ENCODE data around the gene NHS. TPM values are rescaled to one million over a fixed set of nuclear protein-coding genes. Genes with fewer than 3 reads are reported as not detected.

NHS gene
- polyA plus RNA-seq, 3 donors: 19.5 to 29.2 (median 21.9) TPM

- DNase-seq (ENCODE audit: extremely low read depth in 1 of 11, low read depth in 9 of 11, low spot score in 4 of 11): no peak
Observed at GRCh38 chrX:17395154-17395553, 20.2 kb downstream of the NHS start.

- no peak for DNase-seq (ENCODE audit: extremely low read depth in 1 of 11, low read depth in 9 of 11, low spot score in 4 of 11)
Observed at GRCh38 chrX:17397074-17397473, 22.1 kb downstream of the NHS start.

GRCh38 chrX:17403189-17403691 is 28.2 kb downstream of the NHS start:
- DNase-seq (ENCODE audit: extremely low read depth in 1 of 11, low read depth in 9 of 11, low spot score in 4 of 11): no peak

- DNase-seq (ENCODE audit: extremely low read depth in 1 of 11, low read depth in 9 of 11, low spot score in 4 of 11): no peak
Observed at GRCh38 chrX:17403972-17404371, 29.0 kb downstream of the NHS start.

GRCh38 chrX:17405225-17405969 is 30.4 kb downstream of the NHS start:
- no peak for DNase-seq (ENCODE audit: extremely low read depth in 1 of 11, low read depth in 9 of 11, low spot score in 4 of 11)

- DNase-seq (ENCODE audit: extremely low read depth in 1 of 11, low read depth in 9 of 11, low spot score in 4 of 11): no peak
Observed at GRCh38 chrX:17409566-17410290, 34.7 kb downstream of the NHS start.

- no peak for DNase-seq (ENCODE audit: extremely low read depth in 1 of 11, low read depth in 9 of 11, low spot score in 4 of 11)
Observed at GRCh38 chrX:17410651-17411050, 35.7 kb downstream of the NHS start.

GRCh38 chrX:17411205-17411604 is 36.2 kb downstream of the NHS start:
- no peak for DNase-seq (ENCODE audit: extremely low read depth in 1 of 11, low read depth in 9 of 11, low spot score in 4 of 11)

GRCh38 chrX:17412692-17413091 is 37.7 kb downstream of the NHS start:
- no peak for DNase-seq (ENCODE audit: extremely low read depth in 1 of 11, low read depth in 9 of 11, low spot score in 4 of 11)

GRCh38 chrX:17413228-17413627 is 38.2 kb downstream of the NHS start:
- DNase-seq (ENCODE audit: extremely low read depth in 1 of 11, low read depth in 9 of 11, low spot score in 4 of 11): no peak

GRCh38 chrX:17414027-17414658 is 39.1 kb downstream of the NHS start:
- no peak for DNase-seq (ENCODE audit: extremely low read depth in 1 of 11, low read depth in 9 of 11, low spot score in 4 of 11)

GRCh38 chrX:17414839-17415238 is 39.8 kb downstream of the NHS start:
- DNase-seq (ENCODE audit: extremely low read depth in 1 of 11, low read depth in 9 of 11, low spot score in 4 of 11): no peak

- DNase-seq (ENCODE audit: extremely low read depth in 1 of 11, low read depth in 9 of 11, low spot score in 4 of 11): no peak
Observed at GRCh38 chrX:17415242-17415810, 40.3 kb downstream of the NHS start.

GRCh38 chrX:17417372-17417771 is 42.4 kb downstream of the NHS start:
- no peak for DNase-seq (ENCODE audit: extremely low read depth in 1 of 11, low read depth in 9 of 11, low spot score in 4 of 11)

GRCh38 chrX:17425136-17425535 is 50.1 kb downstream of the NHS start:
- no peak for DNase-seq (ENCODE audit: extremely low read depth in 1 of 11, low read depth in 9 of 11, low spot score in 4 of 11)

- DNase-seq (ENCODE audit: extremely low read depth in 1 of 11, low read depth in 9 of 11, low spot score in 4 of 11): no peak
Observed at GRCh38 chrX:17425551-17425950, 50.6 kb downstream of the NHS start.

GRCh38 chrX:17431171-17431570 is 56.2 kb downstream of the NHS start:
- no peak for DNase-seq (ENCODE audit: extremely low read depth in 1 of 11, low read depth in 9 of 11, low spot score in 4 of 11)

GRCh38 chrX:17432158-17432557 is 57.2 kb downstream of the NHS start:
- no peak for DNase-seq (ENCODE audit: extremely low read depth in 1 of 11, low read depth in 9 of 11, low spot score in 4 of 11)

GRCh38 chrX:17433965-17434364 is 59.0 kb downstream of the NHS start:
- no peak for DNase-seq (ENCODE audit: extremely low read depth in 1 of 11, low read depth in 9 of 11, low spot score in 4 of 11)

- no peak for DNase-seq (ENCODE audit: extremely low read depth in 1 of 11, low read depth in 9 of 11, low spot score in 4 of 11)
Observed at GRCh38 chrX:17435476-17435875, 60.5 kb downstream of the NHS start.
